Body of pancreas (tissue), 4 donors: ENCODE data around the gene RASL10B.

ENCODE experiments used
- POLR2A ChIP-seq, 3 donors: fragments of 450-650 bp; IDR thresholded peaks; one replicate each; pipeline ENCODE4 v1.6.1; 2016; ENCODE audit warnings: antibody characterized with exemption in 3 of 3, mild to moderate bottlenecking in 2 of 3
- TF ChIP-seq, protein P1 (sequence below), 7 experiments: fragments of 450-650 bp in 4 of 7; fragments of 200-600 bp in 3 of 7; sonication (generic) in 3 of 7; IDR thresholded peaks; one replicate each; pipeline ENCODE4 v1.5.1; 2016 to 2019; ENCODE audit warnings: antibody characterized with exemption in 7 of 7

GRCh38 chr17:35748979-35749378 is 17.5 kb downstream of the RASL10B start:
- TF ChIP-seq, protein P1, sequence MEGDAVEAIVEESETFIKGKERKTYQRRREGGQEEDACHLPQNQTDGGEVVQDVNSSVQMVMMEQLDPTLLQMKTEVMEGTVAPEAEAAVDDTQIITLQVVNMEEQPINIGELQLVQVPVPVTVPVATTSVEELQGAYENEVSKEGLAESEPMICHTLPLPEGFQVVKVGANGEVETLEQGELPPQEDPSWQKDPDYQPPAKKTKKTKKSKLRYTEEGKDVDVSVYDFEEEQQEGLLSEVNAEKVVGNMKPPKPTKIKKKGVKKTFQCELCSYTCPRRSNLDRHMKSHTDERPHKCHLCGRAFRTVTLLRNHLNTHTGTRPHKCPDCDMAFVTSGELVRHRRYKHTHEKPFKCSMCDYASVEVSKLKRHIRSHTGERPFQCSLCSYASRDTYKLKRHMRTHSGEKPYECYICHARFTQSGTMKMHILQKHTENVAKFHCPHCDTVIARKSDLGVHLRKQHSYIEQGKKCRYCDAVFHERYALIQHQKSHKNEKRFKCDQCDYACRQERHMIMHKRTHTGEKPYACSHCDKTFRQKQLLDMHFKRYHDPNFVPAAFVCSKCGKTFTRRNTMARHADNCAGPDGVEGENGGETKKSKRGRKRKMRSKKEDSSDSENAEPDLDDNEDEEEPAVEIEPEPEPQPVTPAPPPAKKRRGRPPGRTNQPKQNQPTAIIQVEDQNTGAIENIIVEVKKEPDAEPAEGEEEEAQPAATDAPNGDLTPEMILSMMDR (IDR thresholded peaks at IDR 0.05), result no peak
- no peak for TF ChIP-seq POLR2A (IDR thresholded peaks at IDR 0.05)
